GM12874 (cell line): ENCODE data around the gene GDPGP1.

Source experiments
- CTCF ChIP-seq: IDR thresholded peaks from 2 replicates; pipeline ENCODE4 v1.5.1; 2011; ENCODE audit warnings: low read depth, mild to moderate bottlenecking, control low read depth, low read length, moderate library complexity; ENCODE audit not compliant: insufficient read depth

Gene GDPGP1

GRCh38 chr15:90209591-90209990 is 24.4 kb upstream of the GDPGP1 start:
- no peak for TF ChIP-seq CTCF

DNA sequence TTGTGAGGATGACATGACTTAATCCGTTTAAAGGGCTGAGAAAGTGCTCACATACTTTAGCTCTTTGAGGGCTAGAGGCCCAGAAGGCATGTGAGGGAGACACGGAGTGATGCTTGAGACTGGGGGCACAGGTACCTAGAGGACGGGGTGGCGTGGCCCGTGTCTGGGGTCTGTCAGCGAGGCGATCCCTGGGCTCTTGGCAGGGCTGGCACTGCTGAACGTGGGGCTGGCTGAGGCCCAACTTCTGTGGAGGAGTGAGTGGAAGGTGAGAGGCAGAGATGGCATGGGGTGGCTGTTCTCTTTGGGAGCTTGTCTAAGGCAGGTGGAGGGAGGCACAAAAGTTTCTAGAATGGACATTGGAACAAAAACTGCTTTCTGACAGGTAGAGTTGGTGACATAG is 23.4 kb upstream of the GDPGP1 start:
- no peak for TF ChIP-seq CTCF

GRCh38 chr15:90211009-90211408 is 23.0 kb upstream of the GDPGP1 start:
- no peak for TF ChIP-seq CTCF

- TF ChIP-seq CTCF: no peak
Measured at GRCh38 chr15:90211440-90212143, 22.4 kb upstream of the GDPGP1 start.

DNA sequence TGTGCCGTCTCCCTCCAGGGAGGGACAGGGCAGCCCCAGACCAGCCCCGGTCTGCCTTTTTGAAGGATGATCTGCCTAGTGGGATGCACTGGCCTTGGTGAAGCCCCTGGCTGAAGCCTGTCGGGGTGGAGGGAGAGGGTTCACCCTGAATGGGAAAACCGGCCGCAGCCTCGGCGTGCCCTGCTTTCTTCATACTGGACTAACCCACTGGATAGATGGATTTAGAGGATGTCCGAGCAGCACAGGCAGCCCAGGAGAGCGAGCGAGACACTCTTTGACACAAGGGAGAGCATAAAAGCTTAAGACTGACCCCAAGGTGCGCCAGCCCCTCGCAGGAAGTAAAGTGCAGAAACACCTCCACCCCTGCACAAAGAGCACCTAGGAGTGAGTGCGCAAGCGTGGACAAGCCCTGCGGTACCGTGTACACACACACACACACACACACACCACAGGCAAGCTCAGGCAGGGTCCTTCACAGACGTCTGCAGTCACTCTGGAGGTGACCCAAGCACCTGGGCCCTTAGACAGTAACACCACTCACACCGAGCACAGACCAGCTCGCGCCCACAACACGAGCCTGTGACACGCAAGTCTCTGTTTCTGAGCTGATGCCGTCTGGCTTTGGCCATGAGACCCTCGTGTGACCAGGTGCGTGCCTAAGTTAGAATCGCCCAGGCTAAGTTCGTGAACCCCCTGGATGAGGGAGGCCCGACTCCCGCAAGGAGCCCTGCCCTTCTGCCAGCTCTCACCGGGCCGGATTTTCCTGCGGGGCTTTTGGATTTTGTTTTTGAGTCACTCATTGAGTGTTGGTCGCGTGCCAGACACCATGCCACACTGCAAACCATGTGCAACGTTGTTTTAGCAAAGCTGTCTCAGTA is 21.5 kb upstream of the GDPGP1 start:
- TF ChIP-seq CTCF: no peak

DNA sequence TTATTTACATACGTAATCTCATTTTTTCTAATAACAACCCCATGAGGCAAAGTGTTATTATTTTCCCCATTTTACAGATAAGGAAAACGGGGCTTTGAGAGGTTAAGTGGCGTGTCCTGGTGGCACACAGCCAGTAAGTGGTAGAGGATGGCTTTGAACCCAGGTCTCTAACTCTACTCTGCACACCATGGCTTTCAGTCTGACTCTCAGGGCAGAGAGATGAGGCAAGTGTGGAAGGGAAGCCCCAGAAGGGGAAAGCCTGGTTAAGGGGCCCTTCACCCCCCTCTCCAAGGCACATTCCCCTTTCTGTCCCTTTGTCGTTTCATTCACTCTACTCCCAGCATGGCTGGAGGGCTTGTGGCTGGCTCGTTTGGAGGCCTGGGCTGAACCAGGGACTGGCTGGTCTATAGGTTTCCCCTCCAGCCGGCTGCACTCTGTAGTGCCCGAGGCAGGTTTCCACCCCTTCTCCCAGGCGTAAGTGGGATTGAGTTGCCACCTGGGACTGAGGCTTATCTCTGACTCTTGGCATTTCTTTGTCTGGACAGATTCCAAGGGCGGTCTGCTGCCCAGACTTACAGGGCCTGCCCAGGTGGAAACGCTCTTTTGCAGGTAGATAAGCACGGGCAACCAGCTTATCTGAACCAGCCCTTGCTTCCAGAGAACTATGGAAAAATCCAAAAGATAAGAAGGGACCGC is 20.7 kb upstream of the GDPGP1 start:
- TF ChIP-seq CTCF: no peak

DNA sequence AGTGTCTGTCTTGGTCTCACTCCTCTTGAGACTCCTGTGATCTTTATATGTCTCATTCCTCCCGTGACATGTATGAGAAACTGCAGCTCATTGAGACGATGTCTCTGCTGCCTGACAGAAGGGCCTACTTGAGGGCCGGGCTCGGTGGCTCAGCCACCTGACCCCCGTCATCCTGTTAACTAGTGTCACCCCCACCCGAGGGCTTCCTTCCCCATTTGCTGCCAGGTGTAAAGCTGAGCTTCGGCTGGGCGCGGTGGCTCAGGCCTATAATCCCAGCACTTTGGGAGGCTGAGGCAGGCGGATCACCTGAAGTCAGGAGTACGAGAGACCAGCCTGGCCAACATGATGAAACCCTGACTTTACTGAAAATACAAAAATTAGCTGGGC is 20.2 kb upstream of the GDPGP1 start:
- no peak for TF ChIP-seq CTCF
